Fibroblast of the aortic adventitia (primary cell): Measurements from ENCODE around the gene DNM1. TPM values are rescaled to one million over a fixed set of nuclear protein-coding genes. Genes with fewer than 3 reads are reported as not detected.

Experiments used
- DNase-seq: peaks from one replicate; pipeline ENCODE4 v3.0.0-alpha.2; 2010; ENCODE audit warnings: low read depth
- H3K4me3 ChIP-seq: 2 replicates; pipeline ENCODE4 v1.5.1; 2011; ENCODE audit warnings: low read depth, mild to moderate bottlenecking, control low read depth, low read length, moderate library complexity
- total RNA-seq: library from RNA; depleted of rRNA; stranded (reverse); fragments of >200 nt; gene quantifications from 2 replicates; pipeline ENCODE4 v1.2.3, GENCODE V29; 2012; ENCODE audit warnings: low replicate concordance
- TF ChIP-seq, protein P1 (sequence below): IDR thresholded peaks from 2 replicates; pipeline ENCODE4 v1.5.1; 2011; ENCODE audit warnings: mild to moderate bottlenecking, low read length, control low read depth, inconsistent platforms; ENCODE audit not compliant: insufficient read depth

Gene DNM1
- total RNA-seq, 1 donor = 57.4 TPM

DNA sequence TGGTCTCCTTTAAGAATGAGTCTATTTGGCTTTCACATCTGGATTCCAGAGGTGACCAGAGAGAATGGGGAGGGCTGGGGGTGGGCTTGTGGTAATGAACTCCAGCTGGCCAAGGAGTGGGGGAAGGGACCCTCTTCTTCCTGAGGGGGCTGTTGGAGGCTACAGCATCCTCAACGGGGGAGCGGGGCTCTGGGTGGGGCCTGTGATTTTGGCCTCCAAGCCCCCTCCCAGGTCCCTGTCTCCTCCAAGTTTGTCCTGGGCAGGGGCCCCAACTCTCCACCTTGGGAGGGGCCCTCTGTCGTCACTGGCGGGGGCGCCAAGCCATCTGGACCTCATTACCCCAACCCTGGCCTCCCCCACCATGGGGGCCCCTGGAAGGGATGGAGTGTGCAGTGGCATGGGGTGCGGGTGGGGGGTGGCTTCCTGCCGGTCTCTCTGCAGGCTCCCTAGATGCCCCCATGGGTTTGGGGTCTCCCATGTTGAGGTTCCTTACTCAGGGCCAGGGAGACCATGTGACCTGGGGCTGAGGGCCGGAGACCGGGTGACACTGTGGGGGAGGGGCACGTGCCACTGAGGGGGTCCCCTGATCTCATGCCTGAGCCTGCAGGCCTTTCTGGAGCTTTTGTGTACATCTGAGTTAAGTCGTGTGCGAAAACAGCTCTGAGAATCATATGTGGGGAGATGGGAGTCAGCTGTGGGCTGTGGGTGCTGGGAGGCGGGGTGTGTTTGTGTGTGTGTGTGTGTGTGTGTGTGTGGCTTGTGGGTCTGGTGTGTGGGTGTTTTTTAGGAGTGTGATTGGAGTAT, 40.2 kb downstream of the DNM1 start:
- peak; percentile 78 for DNase-seq
- TF ChIP-seq, protein P1, sequence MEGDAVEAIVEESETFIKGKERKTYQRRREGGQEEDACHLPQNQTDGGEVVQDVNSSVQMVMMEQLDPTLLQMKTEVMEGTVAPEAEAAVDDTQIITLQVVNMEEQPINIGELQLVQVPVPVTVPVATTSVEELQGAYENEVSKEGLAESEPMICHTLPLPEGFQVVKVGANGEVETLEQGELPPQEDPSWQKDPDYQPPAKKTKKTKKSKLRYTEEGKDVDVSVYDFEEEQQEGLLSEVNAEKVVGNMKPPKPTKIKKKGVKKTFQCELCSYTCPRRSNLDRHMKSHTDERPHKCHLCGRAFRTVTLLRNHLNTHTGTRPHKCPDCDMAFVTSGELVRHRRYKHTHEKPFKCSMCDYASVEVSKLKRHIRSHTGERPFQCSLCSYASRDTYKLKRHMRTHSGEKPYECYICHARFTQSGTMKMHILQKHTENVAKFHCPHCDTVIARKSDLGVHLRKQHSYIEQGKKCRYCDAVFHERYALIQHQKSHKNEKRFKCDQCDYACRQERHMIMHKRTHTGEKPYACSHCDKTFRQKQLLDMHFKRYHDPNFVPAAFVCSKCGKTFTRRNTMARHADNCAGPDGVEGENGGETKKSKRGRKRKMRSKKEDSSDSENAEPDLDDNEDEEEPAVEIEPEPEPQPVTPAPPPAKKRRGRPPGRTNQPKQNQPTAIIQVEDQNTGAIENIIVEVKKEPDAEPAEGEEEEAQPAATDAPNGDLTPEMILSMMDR = no peak
- H3K4me3 ChIP-seq = peak overlapping the region; percentile 79

DNA sequence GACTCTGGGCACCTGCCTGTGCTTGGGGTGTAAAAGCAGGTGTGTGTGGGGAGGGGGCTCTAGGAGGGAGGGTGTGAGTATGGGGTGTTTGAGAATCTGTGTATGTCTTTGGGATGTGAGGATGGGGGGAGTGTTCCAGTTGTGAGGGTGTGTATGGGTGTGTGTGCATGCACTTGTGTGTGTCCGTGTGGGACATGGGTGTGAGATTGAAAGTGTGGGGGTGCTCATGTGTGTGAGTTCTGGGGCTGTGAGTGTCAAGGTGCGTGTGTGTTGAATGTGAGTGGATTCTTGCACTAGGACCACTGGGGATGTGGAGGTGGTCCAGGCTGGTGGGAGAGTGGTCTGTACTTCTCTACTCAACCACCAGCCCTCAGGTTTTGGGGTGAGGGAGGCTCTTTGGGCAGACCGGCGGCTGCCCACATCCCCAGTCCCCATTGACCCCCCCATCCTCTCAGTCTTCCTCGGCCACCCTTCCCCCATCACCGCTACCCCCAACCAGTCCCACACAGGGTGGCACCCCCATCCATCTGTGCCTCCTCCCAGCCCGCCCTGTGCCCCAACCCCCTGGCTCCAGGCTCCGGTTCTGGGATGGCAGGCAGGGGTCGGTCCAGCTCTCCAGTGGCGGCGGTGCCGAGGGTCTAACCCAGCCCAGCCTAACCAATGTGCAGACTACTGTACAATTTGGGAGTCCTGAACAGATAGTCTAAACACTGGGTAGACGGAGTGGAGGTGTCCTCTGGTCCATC, 41.1 kb downstream of the DNM1 start:
- TF ChIP-seq, protein P1 = no peak
- peak; percentile 16 for DNase-seq
- peak overlapping the region; percentile 79 for H3K4me3 ChIP-seq

DNA sequence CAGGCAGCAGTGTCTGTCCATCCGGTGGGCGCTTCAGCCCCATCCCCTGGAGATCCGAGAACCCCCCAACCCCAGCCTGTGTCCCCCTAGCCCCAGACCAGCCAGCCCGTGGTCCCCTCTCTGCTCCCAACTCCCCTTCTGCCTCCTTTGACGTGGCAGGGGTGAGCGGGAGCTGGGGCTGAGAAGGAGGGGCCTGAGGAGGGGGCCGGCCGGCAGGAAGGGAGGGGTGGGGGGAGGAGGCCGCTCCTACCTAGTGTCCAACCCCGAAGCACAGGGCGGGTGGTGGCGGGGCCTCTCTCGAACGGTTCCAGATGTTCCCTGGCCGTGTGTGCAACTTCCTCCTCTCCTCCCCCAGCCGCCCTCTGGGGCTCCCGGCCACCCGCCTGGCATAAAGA, 41.7 kb downstream of the DNM1 start:
- peak overlapping the region; percentile 79 for H3K4me3 ChIP-seq
- DNase-seq = peak; percentile 90
- TF ChIP-seq, protein P1 = no peak

DNA sequence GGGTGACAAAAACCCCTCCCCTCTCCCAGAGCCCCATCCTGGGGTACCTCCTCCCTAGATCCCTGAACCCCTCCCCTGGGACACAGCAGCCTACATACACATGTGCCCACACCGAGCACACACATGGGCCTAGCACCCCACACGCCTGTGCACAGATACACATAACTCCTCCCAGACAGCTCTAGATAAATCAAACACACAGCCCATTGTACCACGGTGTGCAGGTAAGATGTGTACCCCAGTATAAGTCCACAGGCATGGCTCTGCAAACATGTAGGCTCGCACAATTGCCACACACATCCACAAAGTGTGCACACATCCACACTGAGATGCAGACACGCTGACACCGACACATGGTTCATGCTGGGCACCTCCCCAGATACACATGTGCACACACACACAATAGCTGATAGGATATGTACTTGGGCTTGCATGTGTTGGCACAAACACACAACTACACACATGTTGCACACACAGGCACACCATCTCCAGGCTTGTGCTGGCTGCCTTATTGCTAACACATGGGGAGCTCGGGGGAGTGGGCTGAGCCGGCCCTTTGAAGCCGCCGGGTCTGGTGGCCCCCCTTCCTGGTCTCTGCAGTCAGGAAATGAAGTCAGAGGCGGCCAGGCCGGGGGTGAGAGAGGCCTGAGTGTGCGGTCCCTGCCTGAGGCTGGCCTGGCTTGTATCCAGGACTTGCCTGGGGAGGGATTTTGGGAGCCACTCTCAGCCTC, 42.4 kb downstream of the DNM1 start:
- H3K4me3 ChIP-seq = no peak overlapping the region
- DNase-seq = peak; percentile 61
- TF ChIP-seq, protein P1 = no peak

DNA sequence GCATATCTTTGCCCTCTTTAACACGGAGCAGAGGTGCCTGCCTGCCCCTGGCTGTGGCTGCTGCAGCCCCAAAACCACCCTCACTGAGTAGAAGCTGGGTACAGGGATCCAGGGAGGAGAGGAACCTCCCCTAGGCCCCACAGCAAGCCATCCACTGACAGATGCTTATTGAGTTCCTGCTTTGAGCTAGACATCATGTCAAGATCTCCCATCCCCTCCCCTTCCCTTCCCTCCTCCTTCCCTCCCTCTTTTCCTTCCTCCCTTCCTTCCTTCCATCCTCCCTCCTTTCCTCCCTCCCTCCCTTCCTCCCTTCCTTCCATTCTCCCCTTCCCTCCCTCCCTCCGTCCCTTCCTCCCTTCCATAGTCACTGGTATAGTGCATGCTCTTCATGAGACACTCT, 43.3 kb downstream of the DNM1 start:
- no peak for DNase-seq
- TF ChIP-seq, protein P1 = no peak
- no peak overlapping the region for H3K4me3 ChIP-seq

DNA sequence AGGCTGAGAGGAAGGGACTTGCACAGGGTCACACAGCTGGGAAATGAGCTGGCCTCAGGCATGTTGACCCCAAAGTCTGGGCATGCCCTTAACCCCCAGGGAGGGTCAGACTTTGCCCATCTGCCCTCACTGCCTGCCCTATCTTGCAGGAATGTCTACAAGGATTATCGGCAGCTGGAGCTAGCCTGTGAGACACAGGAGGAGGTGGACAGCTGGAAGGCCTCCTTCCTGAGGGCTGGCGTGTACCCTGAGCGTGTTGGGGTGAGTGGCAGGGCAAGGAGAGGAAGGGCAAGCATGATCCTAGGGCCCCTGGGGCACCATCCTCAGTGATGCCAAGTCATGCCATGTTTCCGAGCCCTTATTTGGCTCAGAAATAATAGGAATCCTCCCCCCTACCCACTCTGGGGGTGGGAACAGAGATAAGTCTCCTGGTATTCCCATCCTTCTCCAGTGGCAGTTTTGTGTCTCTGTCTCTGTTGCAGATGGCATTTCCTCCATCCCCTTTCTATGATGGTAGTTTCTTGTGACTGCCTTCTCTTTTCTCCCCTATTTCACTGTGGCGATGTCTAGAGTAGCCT, 44.1 kb downstream of the DNM1 start:
- TF ChIP-seq, protein P1 = no peak
- H3K4me3 ChIP-seq = no peak overlapping the region
- no peak for DNase-seq
